ENCODE results near the gene PIP5K1A. TPM values are rescaled to one million over a fixed set of nuclear protein-coding genes. Genes with fewer than 3 reads are reported as not detected.
"Not testable (repeated sequence)": the region's sequence is repeated elsewhere in the genome, so short reads cannot be mapped to it uniquely, and the experiment has no call there.

Gene PIP5K1A
- total and polyA plus RNA-seq, 7 experiments from 2014 or later: 11.7 to 76.5 (median 58.4) TPM

GRCh38 chr1:151176514-151177045, 21.8 kb upstream of the PIP5K1A start:
- Mint-ChIP-seq H3K4me3 (no peak overlapping the region), H3K27ac (peak overlapping the region in 5 of 9 donors; percentile 19 to 71 (median 46)), H3K9me3 (no peaks in the 10 kb centered on the region), H3K27me3 (no peaks in the 10 kb centered on the region), H3K36me3 (peaks cover 19 to 64% (median 28%) of the 10 kb centered on the region in 5 donors), H3K4me1 (peaks cover 0 to 15% (median 5%) of the 10 kb centered on the region in 7 donors)
- Histone ChIP-seq H3K36me3 (ENCODE audit: control insufficient read depth in 2 of 3, insufficient read depth in 3 of 3, low read length in 3 of 3) (peaks cover 2 to 85% (median 13%) of the 10 kb centered on the region in 3 experiments), H3K27ac (ENCODE audit: low read depth, low read length) (no peak overlapping the region), H3K4me3 (ENCODE audit: low read length) (no peak overlapping the region), H3K9me3 (ENCODE audit: control insufficient read depth in 2 of 3, low read length in 3 of 3) (no peaks in the 10 kb centered on the region), H3K27me3 (ENCODE audit: control insufficient read depth in 2 of 2, insufficient read depth in 2 of 2, low read length in 2 of 2) (no peaks in the 10 kb centered on the region), H3K4me1 (ENCODE audit: control insufficient read depth in 2 of 2, insufficient read depth in 2 of 2, low read length in 2 of 2) (no peaks in the 10 kb centered on the region)
- POLR2A ChIA-PET: interaction anchor here (0.8 to 2.1 kb wide), 2 partner anchors 11 to 19 kb away, joined by 4 to 10 read pairs; partner anchors contain the start of genes LYSMD1, SCNM1 and TNFAIP8L2
- ATAC-seq: no peak
- CTCF ChIA-PET: interaction anchor here (0.6 to 1.3 kb wide), 5 partner anchors 19 to 692 kb away, joined by 3 read pairs; no protein-coding TSS in a partner anchor
- intact Hi-C loops (cut with micrococcal nuclease): no loop called here
- no peak for DNase-seq

- ChIA-PET CTCF (no interaction called here), POLR2A (interaction anchor here (0.8 kb wide), 1 partner anchor 24 kb away, joined by 4 read pairs; no protein-coding TSS in a partner anchor)
- peaks cover 17 to 30% (median 24%) of the 10 kb centered on the region in 7 donors for H3K4me1 Mint-ChIP-seq
- no peaks in the 10 kb centered on the region for H3K27me3 Mint-ChIP-seq
- intact Hi-C loops (cut with micrococcal nuclease): no loop called here
- Histone ChIP-seq H3K36me3 (ENCODE audit: control insufficient read depth in 2 of 3, insufficient read depth in 3 of 3, low read length in 3 of 3) (peaks cover 14 to 65% (median 24%) of the 10 kb centered on the region in 3 experiments), H3K4me3 (ENCODE audit: low read length) (no peak overlapping the region), H3K9me3 (ENCODE audit: control insufficient read depth in 2 of 3, low read length in 3 of 3) (no peaks in the 10 kb centered on the region), H3K4me1 (ENCODE audit: control insufficient read depth in 2 of 2, insufficient read depth in 2 of 2, low read length in 2 of 2) (peaks cover 6 to 10% of the 10 kb centered on the region in 2 donors), H3K27ac (ENCODE audit: low read depth, low read length) (no peak overlapping the region), H3K27me3 (ENCODE audit: control insufficient read depth in 2 of 2, insufficient read depth in 2 of 2, low read length in 2 of 2) (no peaks in the 10 kb centered on the region)
- peaks cover 19 to 43% (median 35%) of the 10 kb centered on the region in 5 donors for H3K36me3 Mint-ChIP-seq
- ATAC-seq (no peak), DNase-seq (no peak)
- peak overlapping the region in 2 of 9 donors; percentile 51 to 67 for H3K27ac Mint-ChIP-seq
- no peak overlapping the region for H3K4me3 Mint-ChIP-seq
- no peaks in the 10 kb centered on the region for H3K9me3 Mint-ChIP-seq
These were observed 14.1 kb upstream of the PIP5K1A start for GRCh38 chr1:151184211-151184610.

- H3K4me1 ChIP-seq (ENCODE audit: control insufficient read depth in 2 of 2, insufficient read depth in 2 of 2, low read length in 2 of 2): peaks cover 16% of the 10 kb centered on the region in 2 donors
- ATAC-seq (no peak), DNase-seq (no peak)
- peaks cover 13 to 38% (median 18%) of the 10 kb centered on the region in 3 experiments for H3K36me3 ChIP-seq (ENCODE audit: control insufficient read depth in 2 of 3, insufficient read depth in 3 of 3, low read length in 3 of 3)
- intact Hi-C loops (cut with micrococcal nuclease): no loop called here
- no peak overlapping the region for H3K27ac ChIP-seq (ENCODE audit: low read depth, low read length)
- ChIA-PET POLR2A (interaction anchor here (1.6 kb wide), 2 partner anchors 16 to 30 kb away, joined by 6 to 7 read pairs; partner anchors contain the start of gene TNFAIP8L2), CTCF (interaction anchor here (0.6 kb wide), 1 partner anchor 20 kb away, joined by 5 read pairs; no protein-coding TSS in a partner anchor)
- H3K4me3 Mint-ChIP-seq: peak overlapping the region in 2 of 10 donors; percentile 7 to 58
- no peaks in the 10 kb centered on the region for H3K27me3 Mint-ChIP-seq
- peaks cover 0 to 2% (median 0%) of the 10 kb centered on the region in 11 donors for H3K9me3 Mint-ChIP-seq
- peak overlapping the region in 1 of 9 donors; percentile 48 for H3K27ac Mint-ChIP-seq
- H3K36me3 Mint-ChIP-seq: peaks cover 13 to 26% (median 20%) of the 10 kb centered on the region in 5 donors
- H3K9me3 ChIP-seq (ENCODE audit: control insufficient read depth in 2 of 3, low read length in 3 of 3): no peaks in the 10 kb centered on the region
- peaks cover 25 to 47% (median 35%) of the 10 kb centered on the region in 7 donors for H3K4me1 Mint-ChIP-seq
- no peaks in the 10 kb centered on the region for H3K27me3 ChIP-seq (ENCODE audit: control insufficient read depth in 2 of 2, insufficient read depth in 2 of 2, low read length in 2 of 2)
- H3K4me3 ChIP-seq (ENCODE audit: low read length): no peak overlapping the region
These were observed 11.1 kb upstream of the PIP5K1A start for GRCh38 chr1:151187205-151187604.

- H3K9me3 Mint-ChIP-seq; ATAC-seq; CTCF ChIA-PET; H3K9me3 ChIP-seq (ENCODE audit: control insufficient read depth in 2 of 3, low read length in 3 of 3); H3K4me3 ChIP-seq (ENCODE audit: low read length); H3K27me3 Mint-ChIP-seq; H3K27me3 ChIP-seq (ENCODE audit: control insufficient read depth in 2 of 2, insufficient read depth in 2 of 2, low read length in 2 of 2); DNase-seq; intact Hi-C loops (cut with micrococcal nuclease): not testable (repeated sequence)
- H3K4me1 Mint-ChIP-seq: peaks cover 23 to 47% (median 35%) of the 10 kb centered on the region in 7 donors
- POLR2A ChIA-PET: interaction anchor here (0.7 to 2.7 kb wide), 7 partner anchors 10 to 1345 kb away, joined by 3 to 33 read pairs (median 6); partner anchors contain the start of genes LYSMD1, PIP5K1A, SCNM1 and TNFAIP8L2
- H3K4me3 Mint-ChIP-seq: peak overlapping the region; percentile 91 to 99 (median 98)
- peaks cover 16% of the 10 kb centered on the region in 2 donors for H3K4me1 ChIP-seq (ENCODE audit: control insufficient read depth in 2 of 2, insufficient read depth in 2 of 2, low read length in 2 of 2)
- peak overlapping the region; percentile 78 for H3K27ac ChIP-seq (ENCODE audit: low read depth, low read length)
- H3K27ac Mint-ChIP-seq: peak overlapping the region; percentile 51 to 98 (median 96)
- peaks cover 5 to 16% (median 13%) of the 10 kb centered on the region in 5 donors for H3K36me3 Mint-ChIP-seq
- peaks cover 3 to 24% (median 12%) of the 10 kb centered on the region in 3 experiments for H3K36me3 ChIP-seq (ENCODE audit: control insufficient read depth in 2 of 3, insufficient read depth in 3 of 3, low read length in 3 of 3)
These were observed 9.7 kb upstream of the PIP5K1A start for GRCh38 chr1:151188667-151189066.

GRCh38 chr1:151189637-151190445, 8.5 kb upstream of the PIP5K1A start, which contains the start of gene VPS72:
VPS72 (minus strand) TSS chr1:151190197; CDS start chr1:151190121, 76 bp downstream.
- Mint-ChIP-seq H3K27ac (peak within 1 kb of the TSS; percentile 91 to 98 (median 97)), H3K4me3 (peak within 1 kb of the TSS; percentile 91 to 99 (median 98)), H3K27me3 (peaks cover 0 to 8% (median 0%) of the 10 kb centered on the region in 5 donors), H3K36me3 (peaks cover 0 to 9% (median 8%) of the 10 kb centered on the region in 5 donors), H3K9me3 (peaks cover 0 to 2% (median 0%) of the 10 kb centered on the region in 11 donors), H3K4me1 (peaks cover 23 to 47% (median 35%) of the 10 kb centered on the region in 7 donors)
- ChIA-PET CTCF (interaction anchor here (0.5 to 2.2 kb wide), 11 partner anchors 10 to 151 kb away, joined by 3 to 14 read pairs (median 3); partner anchors contain the start of gene TNFAIP8L2), POLR2A (interaction anchor here (0.7 to 2.7 kb wide), 21 partner anchors 8 to 1346 kb away, joined by 3 to 33 read pairs (median 4); partner anchors contain the start of genes CDC42SE1, ENSA, LYSMD1 and PIP5K1A)
- Histone ChIP-seq H3K27me3 (ENCODE audit: control insufficient read depth in 2 of 2, insufficient read depth in 2 of 2, low read length in 2 of 2) (no peaks in the 10 kb centered on the region), H3K27ac (ENCODE audit: low read depth, low read length) (peak within 1 kb of the TSS; percentile 78), H3K36me3 (ENCODE audit: control insufficient read depth in 2 of 3, insufficient read depth in 3 of 3, low read length in 3 of 3) (peaks cover 0 to 12% (median 6%) of the 10 kb centered on the region in 3 experiments), H3K4me3 (ENCODE audit: low read length) (peak within 1 kb of the TSS; percentile 80), H3K9me3 (ENCODE audit: control insufficient read depth in 2 of 3, low read length in 3 of 3) (no peaks in the 10 kb centered on the region), H3K4me1 (ENCODE audit: control insufficient read depth in 2 of 2, insufficient read depth in 2 of 2, low read length in 2 of 2) (peaks cover 16% of the 10 kb centered on the region in 2 donors)
- ATAC-seq (peak; percentile 98), DNase-seq (peak; percentile 57 to 90 (median 85))
- intact Hi-C loops (cut with micrococcal nuclease): loop anchor here (1.0 kb wide), 6 partner anchors 8 to 209 kb away; partner anchors contain the start of genes PIP5K1A (in 2 of the 2), LYSMD1 (in 1 of the 2), PSMB4 (in 1 of the 2) and SCNM1 (in 1 of the 2)

- no peak overlapping the region for H3K4me3 ChIP-seq (ENCODE audit: low read length)
- no peak overlapping the region for H3K27ac ChIP-seq (ENCODE audit: low read depth, low read length)
- DNase-seq (no peak), ATAC-seq (no peak)
- H3K9me3 Mint-ChIP-seq: peaks cover 0 to 2% (median 0%) of the 10 kb centered on the region in 11 donors
- no peaks in the 10 kb centered on the region for H3K27me3 ChIP-seq (ENCODE audit: control insufficient read depth in 2 of 2, insufficient read depth in 2 of 2, low read length in 2 of 2)
- H3K36me3 Mint-ChIP-seq: peaks cover 0 to 2% (median 0%) of the 10 kb centered on the region in 5 donors
- CTCF ChIA-PET: interaction anchor here (0.8 to 1.5 kb wide), 2 partner anchors 92 to 149 kb away, joined by 3 to 7 read pairs; no protein-coding TSS in a partner anchor
- peaks cover 0 to 9% (median 0%) of the 10 kb centered on the region in 5 donors for H3K27me3 Mint-ChIP-seq
- H3K4me3 Mint-ChIP-seq: no peak overlapping the region
- intact Hi-C loops (cut with micrococcal nuclease): no loop called here
- peaks cover 23 to 43% (median 39%) of the 10 kb centered on the region in 7 donors for H3K4me1 Mint-ChIP-seq
- H3K4me1 ChIP-seq (ENCODE audit: control insufficient read depth in 2 of 2, insufficient read depth in 2 of 2, low read length in 2 of 2): peaks cover 16% of the 10 kb centered on the region in 2 donors
- POLR2A ChIA-PET: interaction anchor here (0.6 to 0.9 kb wide), 2 partner anchors 17 to 35 kb away, joined by 3 read pairs; partner anchors contain the start of gene TNFAIP8L2
- no peaks in the 10 kb centered on the region for H3K36me3 ChIP-seq (ENCODE audit: control insufficient read depth in 2 of 3, insufficient read depth in 3 of 3, low read length in 3 of 3)
- no peaks in the 10 kb centered on the region for H3K9me3 ChIP-seq (ENCODE audit: control insufficient read depth in 2 of 3, low read length in 3 of 3)
- no peak overlapping the region for H3K27ac Mint-ChIP-seq
These were observed 6.3 kb upstream of the PIP5K1A start for GRCh38 chr1:151192047-151192446.
